Ammon's horn (tissue), 1 donor: ENCODE measurements around the gene CPEB3.
A peak's percentile ranks its signal among the peaks of the same experiment; 100 is the strongest.
"Not testable (repeated sequence)": the region's sequence is repeated elsewhere in the genome, so short reads cannot be mapped to it uniquely, and the experiment has no call there.

Source experiments
- DNase-seq: peaks from one replicate; pipeline ENCODE4 v3.0.0-alpha.2; 2016; ENCODE audit warnings: low spot score

Gene CPEB3

DNA sequence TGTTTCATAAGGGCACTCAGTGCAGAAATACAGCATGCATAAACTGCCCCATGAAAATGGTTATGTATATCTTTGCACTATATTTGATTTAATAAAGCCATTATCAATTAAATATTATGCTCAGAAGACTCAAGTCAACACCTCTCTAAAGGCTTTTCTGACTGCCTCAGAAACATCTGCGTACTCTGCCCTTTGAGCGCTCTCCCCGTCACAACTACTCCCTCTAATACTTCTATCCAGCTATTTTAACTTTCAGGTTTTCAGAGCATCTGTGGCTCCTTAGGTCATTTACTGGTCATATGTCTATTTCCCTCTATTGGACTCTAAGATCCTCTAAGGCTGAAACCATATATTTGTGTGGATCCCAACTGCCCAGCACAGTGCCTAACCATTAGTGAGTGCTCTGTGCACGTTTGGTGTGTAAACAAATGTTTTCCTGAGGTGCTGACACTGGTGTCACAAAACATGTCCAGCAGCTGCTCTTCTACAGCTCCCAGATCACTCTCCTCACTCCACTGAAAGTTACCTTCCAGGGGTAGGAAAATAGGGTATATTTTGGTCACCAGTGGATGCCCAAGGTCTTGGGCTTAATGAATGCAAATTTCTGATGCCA, 188.2 kb downstream of the CPEB3 start:
- DNase-seq, result no peak

DNA sequence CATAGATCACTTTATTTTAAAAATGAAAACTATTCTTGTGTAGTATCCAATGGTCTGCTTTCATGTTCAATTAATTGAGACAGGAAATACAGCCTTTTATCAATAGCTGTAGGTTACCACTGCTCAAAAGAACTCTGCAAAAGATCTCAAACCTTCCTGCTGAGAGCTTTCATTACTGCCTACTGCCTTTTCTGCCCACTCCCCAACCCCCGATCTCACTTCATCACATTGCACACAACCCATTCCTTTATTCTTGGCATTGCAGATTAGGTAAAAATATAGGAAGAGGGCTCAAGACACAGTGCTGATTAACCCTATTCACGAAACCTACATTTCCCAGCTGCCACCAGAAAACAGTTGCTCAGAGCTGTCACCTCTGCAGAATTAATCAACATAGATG, 195.9 kb downstream of the CPEB3 start:
- DNase-seq, result no peak

DNA sequence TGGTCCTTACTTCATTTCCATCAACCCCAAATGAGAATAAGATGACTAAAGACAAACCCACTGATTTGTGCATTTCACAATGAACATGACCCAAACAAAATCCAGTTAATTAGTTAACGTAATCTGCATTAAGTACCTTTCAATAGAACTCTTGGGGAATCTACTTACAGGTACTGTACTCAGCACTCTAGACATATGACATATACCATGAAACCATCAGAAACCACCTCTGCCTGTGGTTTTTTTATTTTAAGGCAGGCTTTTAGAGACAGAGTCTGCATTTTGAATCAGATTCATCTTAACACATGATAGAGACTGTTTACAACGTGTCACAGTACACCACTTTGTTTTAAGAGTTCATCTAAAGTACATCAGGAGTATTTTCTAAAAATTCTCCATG, 198.9 kb downstream of the CPEB3 start:
- DNase-seq, result no peak

DNA sequence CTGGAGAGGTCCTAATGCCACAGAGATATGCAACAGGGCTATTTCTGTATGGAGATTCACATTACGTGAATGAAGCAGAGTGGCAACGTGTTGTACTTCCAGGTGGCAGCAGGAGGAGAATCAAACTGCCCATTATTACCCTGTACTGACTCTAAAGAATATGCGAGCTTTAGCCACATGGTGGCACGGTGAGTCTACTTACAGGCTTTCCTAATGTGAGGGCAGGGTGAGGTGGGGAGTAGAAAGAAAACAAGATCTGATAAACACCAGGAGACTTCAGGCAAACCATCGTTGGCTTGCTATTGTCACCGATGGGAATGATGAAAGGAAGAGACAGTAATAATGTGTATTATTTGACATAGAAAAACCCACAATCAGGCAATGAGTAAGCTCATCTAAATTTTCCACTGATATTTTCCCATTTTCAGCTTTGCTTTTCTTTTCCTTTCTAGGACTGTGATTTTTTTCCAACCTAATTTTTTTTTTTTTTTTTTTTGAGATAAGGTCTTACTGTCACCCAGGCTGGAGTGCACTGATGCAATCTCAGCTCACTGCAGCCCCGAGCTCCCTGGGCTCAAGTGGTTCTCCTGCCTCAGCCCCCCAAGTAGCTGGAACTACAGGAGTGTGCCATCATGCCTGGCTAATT, 203.0 kb downstream of the CPEB3 start:
- DNase-seq, result peak; percentile 85

DNA sequence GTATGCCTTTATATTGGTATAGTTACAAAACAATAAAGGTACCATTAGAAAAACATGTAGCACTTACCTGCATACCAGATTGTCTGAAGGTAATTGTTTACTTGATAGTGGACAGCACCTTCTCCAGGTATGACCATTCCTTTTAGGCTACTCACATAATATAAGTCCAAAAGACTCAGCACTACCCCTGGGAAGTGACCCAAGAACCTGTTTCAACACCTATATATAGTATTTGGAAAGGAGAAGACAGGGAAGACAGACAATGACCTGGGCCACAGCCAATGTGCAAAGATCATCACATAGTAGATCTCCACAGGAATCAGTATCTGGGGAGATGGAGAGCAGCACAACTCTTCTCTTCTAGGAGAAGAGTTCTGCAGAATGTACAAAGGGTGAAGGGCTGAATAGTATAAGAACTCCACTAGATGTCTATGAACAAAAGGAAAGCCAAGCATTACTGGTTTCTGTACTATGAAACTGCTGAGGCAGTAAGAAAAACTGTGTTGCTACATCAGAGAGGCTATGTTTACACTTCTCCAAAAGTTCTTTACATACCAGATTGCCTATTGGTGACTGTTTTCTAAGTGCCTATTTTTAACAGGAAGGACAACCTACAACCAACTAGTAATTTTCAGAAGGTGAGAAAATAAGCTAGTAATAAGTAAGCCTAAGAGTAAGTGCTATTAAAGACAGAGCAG, 208.1 kb downstream of the CPEB3 start:
- DNase-seq, result peak; percentile 6

DNA sequence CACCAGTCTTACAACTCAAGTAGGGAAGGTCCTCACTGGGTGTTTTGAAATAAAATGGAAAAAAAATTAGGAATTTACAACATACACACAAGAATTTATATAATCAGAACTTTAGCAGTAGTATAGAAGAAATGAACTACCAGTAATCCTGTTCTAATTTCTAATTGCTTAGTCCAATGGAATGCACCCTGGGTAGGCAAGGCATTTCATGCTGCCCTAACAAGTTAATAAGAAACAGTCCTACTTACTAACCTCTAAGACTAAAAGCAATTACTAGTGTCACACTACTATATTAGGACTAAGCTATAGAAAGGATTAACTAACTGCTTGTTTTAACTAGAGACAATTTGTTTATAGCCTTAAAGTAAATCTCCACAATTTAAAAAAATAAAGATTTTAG, 209.2 kb downstream of the CPEB3 start:
- DNase-seq, result no peak

DNA sequence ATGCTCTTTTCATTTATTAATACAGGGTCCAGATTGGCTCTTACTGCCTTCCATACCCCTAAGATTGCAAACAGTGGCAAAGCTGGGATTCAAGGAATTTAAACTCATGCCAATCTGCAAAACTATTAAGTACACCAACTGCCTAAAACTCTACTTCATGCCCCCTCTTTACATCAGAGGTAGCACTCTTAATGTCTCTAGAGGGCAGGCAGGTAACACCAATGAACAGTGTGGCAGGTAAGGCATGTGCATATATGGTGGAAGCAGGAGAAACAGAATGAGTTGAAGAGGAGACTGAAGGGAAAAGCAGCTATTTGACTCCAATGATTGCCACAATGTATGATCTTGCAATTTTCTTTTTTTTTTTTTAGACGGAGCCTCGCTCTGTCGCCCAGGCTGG, 210.6 kb downstream of the CPEB3 start:
- no peak for DNase-seq

DNA sequence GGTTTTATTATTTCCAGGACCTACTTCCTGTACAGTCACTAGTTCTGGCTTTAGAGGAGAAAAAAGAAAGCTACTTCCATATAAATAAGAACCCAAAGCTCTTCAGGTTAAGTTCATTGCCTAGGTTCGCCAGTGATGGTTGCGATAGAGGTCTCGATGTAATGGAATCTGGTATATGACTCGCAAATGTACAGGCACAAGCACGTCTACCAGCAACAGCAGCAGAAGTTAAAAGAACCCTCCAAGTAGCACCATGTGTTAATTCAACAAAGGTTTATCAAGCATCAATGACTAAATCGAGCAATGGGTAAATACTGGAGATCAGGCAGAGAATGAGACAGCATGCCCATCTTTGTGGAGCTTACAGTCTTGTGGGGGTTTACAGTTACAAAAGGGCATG, 211.9 kb downstream of the CPEB3 start:
- no peak for DNase-seq

DNA sequence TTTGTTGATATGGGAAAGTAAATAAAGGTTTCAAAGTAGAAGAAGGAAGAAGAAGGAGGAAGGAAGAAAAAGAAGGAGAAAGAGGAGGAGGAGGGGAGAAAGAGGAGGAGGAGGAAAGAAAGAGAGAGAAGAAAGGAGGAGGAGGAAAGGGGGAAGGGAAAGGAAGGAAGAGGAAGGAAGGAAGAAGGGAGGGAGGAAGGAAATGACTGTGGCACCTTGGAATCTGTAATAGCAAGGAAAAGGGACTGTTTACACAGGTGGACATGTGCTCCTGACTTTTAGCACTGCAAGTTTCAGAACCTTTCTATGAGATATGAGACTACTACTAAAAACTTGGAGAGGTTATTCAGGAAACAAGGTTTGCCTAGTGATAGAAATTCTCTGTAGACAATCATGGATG, 214.2 kb downstream of the CPEB3 start:
- no peak for DNase-seq

DNA sequence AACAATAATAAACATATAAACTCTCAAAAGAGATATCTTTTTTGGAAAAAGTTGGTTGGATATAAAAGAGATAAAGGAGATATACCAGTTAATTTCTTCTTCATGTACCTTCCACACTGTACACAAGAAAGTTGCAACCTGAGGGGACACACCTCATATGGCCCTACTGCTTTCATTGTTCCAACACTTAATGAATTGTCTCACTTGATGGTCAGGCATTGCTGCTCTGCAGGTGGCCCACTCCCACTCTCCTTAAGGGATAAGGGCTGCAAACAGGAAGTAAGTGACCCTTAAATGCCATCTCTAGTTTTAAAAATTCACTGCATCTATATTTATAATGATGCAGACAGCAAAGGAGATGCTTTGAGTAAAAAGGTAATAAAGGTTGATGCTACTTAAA, 215.0 kb downstream of the CPEB3 start:
- no peak for DNase-seq

DNA sequence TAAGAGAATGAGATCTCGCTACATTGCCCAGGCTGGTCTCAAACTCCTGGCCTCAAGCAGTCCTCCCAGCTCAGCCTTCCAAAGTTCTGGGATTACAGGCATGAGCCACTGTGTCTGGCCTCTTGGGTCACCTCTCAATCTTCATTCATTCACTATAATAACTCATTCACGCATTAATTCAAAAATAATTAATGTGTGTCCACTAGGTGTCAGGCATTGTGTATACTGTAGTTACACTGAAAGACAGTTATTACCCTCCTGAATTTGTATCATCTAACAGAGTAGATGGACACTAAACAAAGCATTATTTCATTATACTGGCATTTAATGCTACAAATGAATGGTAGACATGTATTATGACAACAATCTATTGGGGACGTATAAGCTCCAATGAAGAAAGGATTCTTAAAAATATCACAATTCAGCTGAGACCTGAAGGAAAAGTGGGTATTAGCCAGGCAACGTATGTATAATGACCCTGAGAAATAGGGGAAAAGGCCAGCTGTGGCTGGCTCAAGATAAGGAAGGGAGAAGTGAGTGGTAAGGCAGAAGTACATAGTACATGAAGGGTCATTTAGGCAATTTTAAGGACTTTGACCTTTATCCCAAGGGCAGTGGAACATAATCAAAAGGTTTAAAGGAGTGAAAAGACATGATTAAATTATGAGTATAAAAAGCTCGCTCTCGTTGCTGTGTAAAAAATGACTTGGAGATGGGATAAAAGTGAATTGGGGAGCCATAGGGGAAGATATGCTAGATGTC, 216.6 kb downstream of the CPEB3 start:
- DNase-seq, result no peak

DNA sequence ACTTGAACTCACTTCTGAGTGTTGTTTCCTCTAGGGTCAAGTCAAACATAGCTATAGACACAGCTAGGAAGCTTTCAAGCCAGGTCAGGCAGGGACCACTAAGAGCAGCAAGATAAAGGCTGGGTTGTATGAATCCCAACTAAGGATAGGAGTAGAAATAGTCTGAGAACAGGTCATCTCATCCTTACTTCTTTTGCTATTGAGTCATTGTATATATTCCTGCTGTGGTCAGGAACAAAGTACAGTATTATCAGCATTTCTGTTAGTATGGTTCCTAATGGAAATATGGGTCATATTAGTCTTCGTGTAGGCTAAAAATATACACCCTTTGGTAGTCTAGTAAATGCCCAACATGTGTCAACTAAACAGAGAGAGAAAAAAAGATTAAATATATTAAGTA, 222.0 kb downstream of the CPEB3 start:
- DNase-seq, result no peak

DNA sequence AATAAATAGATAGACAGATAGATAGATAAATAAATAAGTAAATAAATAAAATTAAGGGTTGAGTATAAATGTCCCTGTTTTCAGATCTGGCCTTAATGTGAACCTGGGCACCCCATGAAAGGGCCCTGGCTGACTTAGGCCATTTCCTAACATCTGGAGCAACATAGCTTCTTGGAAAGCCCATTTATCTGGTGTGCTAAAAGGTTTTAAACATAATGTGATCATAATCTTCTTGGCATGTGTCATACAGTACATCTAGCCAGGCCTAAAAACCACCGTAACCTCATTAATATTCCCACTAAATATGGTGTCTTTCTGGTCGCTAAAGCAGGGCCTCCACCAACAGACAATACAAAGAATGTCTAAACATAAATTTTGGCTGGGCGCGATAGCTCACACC, 224.5 kb downstream of the CPEB3 start:
- no peak for DNase-seq

DNA sequence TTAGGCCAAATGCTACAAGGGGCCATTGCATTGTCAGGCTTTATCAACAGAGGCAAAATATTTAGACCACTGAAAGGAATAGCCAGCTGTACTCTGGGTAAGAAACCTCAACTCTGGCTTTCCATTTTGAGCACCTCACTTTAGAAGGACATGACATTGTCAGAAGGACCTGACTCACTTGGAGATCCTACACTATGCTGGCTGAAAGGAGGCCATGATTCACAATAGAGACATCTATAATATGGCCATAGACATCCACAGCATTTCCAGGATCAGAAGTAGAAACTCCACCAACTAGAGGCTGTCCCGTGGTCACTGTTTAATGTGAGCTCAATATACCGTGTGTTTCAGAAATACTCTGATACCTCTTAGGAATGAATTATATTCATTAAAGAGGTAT, 226.4 kb downstream of the CPEB3 start:
- DNase-seq, result no peak

DNA sequence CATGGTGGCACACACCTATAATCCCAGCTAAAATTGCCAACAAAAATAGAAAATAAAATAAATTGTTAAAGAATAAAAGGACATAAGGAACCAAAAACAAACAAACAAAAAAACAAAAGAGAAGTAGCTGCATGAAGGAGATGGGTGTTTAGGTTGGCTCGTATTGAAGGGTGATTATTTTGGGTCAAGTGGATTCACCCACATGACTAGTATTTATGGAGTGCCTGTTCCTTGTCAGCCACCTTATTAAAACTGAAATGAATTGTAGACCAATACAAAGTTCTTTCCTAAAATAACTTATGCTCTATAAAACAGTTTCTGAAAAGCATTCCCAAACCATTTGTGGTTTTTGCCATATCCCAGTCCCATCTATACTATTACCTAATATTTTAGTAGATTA, 228.6 kb downstream of the CPEB3 start:
- no peak for DNase-seq

DNA sequence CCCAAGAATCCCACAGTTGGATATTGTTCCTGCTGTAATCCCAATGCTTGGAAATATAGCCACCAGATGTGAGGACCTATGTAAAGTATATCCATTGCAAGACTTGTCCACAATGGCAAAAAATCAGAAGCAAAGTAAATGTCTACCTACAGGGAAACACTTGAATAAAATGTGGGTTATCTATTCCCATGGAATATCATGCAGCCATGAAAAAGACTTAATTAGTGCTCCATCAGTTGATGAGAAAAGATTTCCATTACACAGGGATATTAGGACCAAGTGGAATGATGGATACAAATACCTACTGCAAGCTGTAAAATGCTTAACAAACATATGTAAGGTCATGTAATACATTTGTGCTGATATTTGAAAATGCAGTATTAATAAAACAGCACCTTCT, 236.1 kb downstream of the CPEB3 start:
- DNase-seq, result no peak

DNA sequence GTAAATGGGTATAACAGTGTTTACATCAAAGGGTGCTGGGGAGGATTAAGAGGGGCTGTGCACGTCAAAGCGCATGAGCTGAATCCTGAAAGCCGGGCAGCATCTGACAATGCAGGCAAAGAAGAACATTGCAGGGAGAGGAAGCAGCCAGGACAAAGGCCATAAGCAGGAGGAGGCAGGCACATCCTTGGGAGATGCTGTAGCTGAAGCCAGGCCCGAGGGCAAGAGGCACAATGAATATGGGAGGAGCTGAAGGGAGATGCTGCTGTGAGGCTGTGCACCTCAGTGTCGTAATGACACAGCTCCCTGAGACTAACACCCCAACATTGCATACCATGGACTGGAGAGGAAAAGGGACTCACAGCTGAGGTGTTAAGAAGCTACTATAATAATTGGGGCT, 238.1 kb downstream of the CPEB3 start:
- DNase-seq, result no peak

DNA sequence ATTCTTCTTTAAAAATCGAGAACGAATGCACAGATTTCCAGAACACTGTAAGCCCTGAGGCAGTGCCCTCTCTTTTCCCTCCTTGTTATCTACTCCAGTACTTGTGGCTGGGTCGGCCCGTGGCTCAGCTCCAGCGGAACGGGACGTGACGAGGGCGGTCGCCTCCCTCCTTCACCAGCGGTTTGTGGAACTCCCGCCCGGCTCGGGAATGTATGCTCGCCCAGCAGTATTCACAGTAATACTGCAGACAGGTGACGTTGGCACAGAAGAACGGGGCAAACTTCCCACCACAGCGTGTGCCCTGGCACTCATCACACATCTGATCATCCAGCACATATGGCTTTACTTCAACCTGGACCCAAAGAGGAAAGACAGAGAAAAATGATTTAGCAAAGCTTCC, 238.8 kb downstream of the CPEB3 start:
- no peak for DNase-seq

DNA sequence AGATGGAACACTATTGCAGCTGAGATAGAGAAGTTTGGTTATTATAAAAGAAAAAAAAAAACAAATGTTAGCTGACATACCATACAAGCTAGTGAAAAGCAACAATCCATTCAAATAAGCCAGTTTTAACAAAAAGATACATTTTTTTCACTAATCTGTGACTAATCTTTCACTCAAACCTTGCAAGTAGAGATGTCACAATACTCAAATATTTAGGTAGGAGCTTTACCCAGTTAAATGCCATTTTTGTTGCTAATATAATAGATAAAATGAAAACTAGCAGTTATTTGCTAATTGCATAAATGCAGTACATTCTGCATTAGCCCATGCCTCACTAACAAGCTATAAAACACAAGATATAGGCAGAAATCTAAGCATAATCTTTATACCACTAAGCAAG, 243.7 kb downstream of the CPEB3 start:
- no peak for DNase-seq

DNA sequence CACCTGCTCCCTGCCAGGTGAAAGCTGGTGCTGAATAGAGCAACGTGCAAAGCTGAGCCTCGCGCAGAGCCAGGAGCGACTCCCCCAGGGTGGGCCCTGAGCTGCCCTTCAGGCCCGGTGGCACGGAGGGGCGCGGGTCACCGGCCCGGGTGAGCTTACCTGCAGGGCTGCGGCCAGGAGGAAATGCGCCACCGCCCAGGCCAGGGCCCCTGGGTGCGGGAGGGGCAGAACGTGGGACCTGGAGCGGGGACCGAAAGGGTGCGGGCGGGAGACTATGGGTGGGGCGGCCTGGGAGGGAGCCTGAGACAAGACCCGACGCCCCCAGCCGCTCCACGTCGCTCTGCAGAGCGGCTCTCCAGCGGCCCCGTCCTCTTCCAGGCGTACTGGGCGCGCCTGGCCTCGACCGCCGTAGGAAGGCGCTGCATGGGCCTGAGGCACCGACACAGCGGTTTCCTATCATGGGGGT, 245.2 kb downstream of the CPEB3 start:
- DNase-seq, result no peak

DNA sequence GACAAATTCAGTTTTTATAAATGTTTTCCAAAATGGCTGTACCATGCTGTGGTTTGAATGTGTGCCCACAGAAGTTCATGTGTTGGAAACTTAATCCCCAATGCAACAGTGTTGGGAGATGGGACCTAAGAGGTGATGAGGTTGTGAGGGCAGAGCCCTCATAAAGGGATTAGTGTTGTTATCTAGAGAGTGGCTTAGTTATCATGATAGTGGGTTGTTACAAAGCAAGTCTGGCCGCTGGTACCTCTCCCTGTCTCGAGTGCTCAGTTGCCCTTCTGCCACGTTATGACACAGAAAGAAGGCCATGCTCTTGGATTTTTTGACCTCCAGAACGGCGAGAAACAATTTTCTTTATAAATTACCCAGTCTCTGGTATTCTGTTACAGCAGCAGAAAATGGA, 248.3 kb downstream of the CPEB3 start:
- no peak for DNase-seq

DNA sequence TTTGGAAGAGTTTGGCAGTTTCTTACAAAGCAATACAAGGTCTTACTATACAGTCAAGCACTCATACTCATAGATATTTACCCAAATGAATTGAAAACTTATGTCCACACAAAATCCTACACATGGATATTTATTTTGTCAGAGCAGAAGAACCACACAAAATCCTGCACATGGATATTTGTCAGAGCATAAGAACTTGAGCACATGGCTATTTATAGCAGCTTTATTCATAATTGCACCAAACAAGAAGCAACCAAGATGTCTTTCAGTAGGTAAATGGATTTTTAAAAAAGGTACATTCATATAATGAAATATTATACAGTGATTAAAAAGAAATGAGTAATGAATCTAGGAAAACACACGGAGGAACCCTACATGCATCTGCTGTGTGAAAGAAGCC, 251.9 kb downstream of the CPEB3 start:
- no peak for DNase-seq

DNA sequence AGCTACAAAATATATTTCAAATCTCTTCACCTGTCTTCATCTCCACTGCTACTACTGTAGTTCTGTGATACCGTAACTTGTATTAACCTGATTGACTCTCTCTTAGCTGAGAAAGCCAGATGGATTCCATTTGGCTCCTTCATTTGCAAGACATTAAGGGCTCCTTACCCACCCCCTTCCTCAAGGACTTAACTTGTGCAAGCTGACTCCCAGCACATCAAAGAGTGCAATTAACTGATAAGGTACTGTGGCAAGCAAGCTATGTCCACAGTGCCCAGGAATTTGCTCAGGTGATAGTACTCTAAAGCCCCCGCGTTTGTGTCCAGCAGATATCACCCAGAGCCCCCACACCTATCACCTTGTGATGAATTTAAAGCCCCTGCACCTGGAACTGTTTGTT, 257.8 kb downstream of the CPEB3 start:
- DNase-seq, result not testable (repeated sequence)
